PC-3 (cell line): ENCODE results near the gene GSTP1. TPM values are rescaled to one million over a fixed set of nuclear protein-coding genes. Genes with fewer than 3 reads are reported as not detected.

Experiments
- ATAC-seq: fragments of 200-7000 bp; cut with Tn5 transposase; 2 replicates; pipeline ENCODE4 v1.9.1; 2020; ENCODE audit warnings: mild to moderate bottlenecking, moderate library complexity
- BruUV-seq: library from RNA; stranded (reverse); fragments of 400-500 nt; replicated peaks from 2 replicates; lab custom pipeline; 2021; lab: Mats Ljungman, UMichigan
- CTCF ChIA-PET: fragments of 300-600 bp; sonication (Branson Sonifier 250); formaldehyde crosslinking; loops from one replicate; lab custom pipeline; 2022; ENCODE audit warnings: antibody characterized with exemption; lab: Charles Lee
- POLR2A ChIA-PET: fragments of 300-600 bp; sonication (Branson Sonifier 250); formaldehyde crosslinking; loops from one replicate; lab custom pipeline; 2022; ENCODE audit warnings: antibody characterized with exemption; ENCODE audit not compliant: unreplicated experiment; lab: Charles Lee
- DNase-seq: peaks from one replicate; pipeline ENCODE4 v3.0.0-alpha.2; 2015
- H2AFZ ChIP-seq: fragments of 300-600 bp; sonication (generic); 2 replicates; pipeline ENCODE4 v1.6.0; 2016; ENCODE audit warnings: antibody characterized with exemption, low read length
- H3F3A ChIP-seq: fragments of 300-600 bp; sonication (generic); one replicate; pipeline ENCODE4 v1.6.0; 2017; ENCODE audit warnings: antibody characterized with exemption, low read length, control low read depth, mild to moderate bottlenecking; ENCODE audit not compliant: unreplicated experiment
- H3K27ac ChIP-seq: fragments of 300-600 bp; sonication (generic); 2 replicates; pipeline ENCODE4 v1.5.1; 2016; ENCODE audit warnings: mild to moderate bottlenecking, low read length
- H3K27me3 ChIP-seq: fragments of 300-600 bp; sonication (generic); 2 replicates; pipeline ENCODE4 v1.6.1; 2016; ENCODE audit warnings: low read length, mixed read lengths
- H3K36me3 ChIP-seq: fragments of 300-600 bp; sonication (generic); 2 replicates; pipeline ENCODE4 v1.6.1; 2016; ENCODE audit warnings: low read depth, mixed run types, low read length, mixed read lengths
- H3K4me1 ChIP-seq: fragments of 300-600 bp; sonication (generic); 2 replicates; pipeline ENCODE4 v1.5.1; 2016; ENCODE audit warnings: low read length; ENCODE audit not compliant: insufficient read depth
- H3K4me2 ChIP-seq: fragments of 300-600 bp; sonication (generic); 2 replicates; pipeline ENCODE4 v1.6.0; 2016; ENCODE audit warnings: low read length
- H3K4me3 ChIP-seq: fragments of 300-600 bp; sonication (generic); 2 replicates; pipeline ENCODE4 v1.5.1; 2016; ENCODE audit warnings: mild to moderate bottlenecking, low read length, mixed read lengths
- H3K79me2 ChIP-seq: fragments of 300-600 bp; sonication (generic); 2 replicates; pipeline ENCODE4 v1.6.1; 2017; ENCODE audit warnings: low read length, mixed read lengths
- H3K9ac ChIP-seq: fragments of 300-600 bp; sonication (generic); 2 replicates; pipeline ENCODE4 v1.6.0; 2016; ENCODE audit warnings: mild to moderate bottlenecking, low read length
- H3K9me2 ChIP-seq: fragments of 300-600 bp; sonication (generic); replicated peaks from 2 replicates; pipeline ENCODE4 v1.6.1; 2016; ENCODE audit warnings: mixed run types, low read length, mixed read lengths
- H3K9me3 ChIP-seq: fragments of 300-600 bp; sonication (generic); 2 replicates; pipeline ENCODE4 v1.6.1; 2016; ENCODE audit warnings: low read length, mixed read lengths
- H4K20me1 ChIP-seq: fragments of 300-600 bp; sonication (generic); 2 replicates; pipeline ENCODE4 v1.6.1; 2016; ENCODE audit warnings: low read length, mixed read lengths
- CTCF ChIP-seq: fragments of 300-600 bp; sonication (generic); conservative IDR thresholded peaks from 2 replicates; pipeline ENCODE4 v1.5.1; 2017; ENCODE audit warnings: antibody characterized with exemption, low read depth, mild to moderate bottlenecking, low read length
- EZH2 ChIP-seq: fragments of 300-600 bp; sonication (generic); IDR thresholded peaks from one replicate; pipeline ENCODE4 v1.6.1; 2017; ENCODE audit warnings: antibody characterized with exemption, mild to moderate bottlenecking, low read length; ENCODE audit not compliant: unreplicated experiment
- EZH2phosphoT487 ChIP-seq: fragments of 300-600 bp; sonication (generic); IDR thresholded peaks from 2 replicates; pipeline ENCODE4 v1.6.1; 2018; ENCODE audit warnings: mild to moderate bottlenecking, antibody characterized with exemption, low read length, borderline replicate concordance
- intact Hi-C: fragments of 100-400 bp; cut with micrococcal nuclease; formaldehyde crosslinking; loops from 2 replicates; pipeline ENCODE4 v1.9.0; 2023
- total RNA-seq: library from RNA; depleted of rRNA; stranded (reverse); fragments of >200 nt; gene quantifications from 2 replicates; pipeline ENCODE4 v1.2.3, GENCODE V29; 2014

GSTP1 gene
- total RNA-seq, 1 experiment from 2014 or later = 1,154 TPM

GRCh38 chr11:67628710-67629385 lies 45.2 kb downstream of the GSTP1 start:
- no peak for TF ChIP-seq EZH2
- no peak for TF ChIP-seq CTCF
- no peak for TF ChIP-seq EZH2phosphoT487
- H3K4me3 ChIP-seq = peak overlapping the region; percentile 75
- CTCF ChIA-PET = interaction anchor here (1.0 to 2.9 kb wide), 4 partner anchors 12 to 30 kb away, joined by 3 to 32 read pairs (median 6); no protein-coding TSS in a partner anchor
- DNase-seq (no peak), ATAC-seq (no peak)
- H3K4me2 ChIP-seq = peak overlapping the region; percentile 98
- POLR2A ChIA-PET = no interaction called here
- peaks cover 18% of the 10 kb centered on the region for H3K4me1 ChIP-seq
- no peaks in the 10 kb centered on the region for H3K9me2 ChIP-seq
- H3K79me2 ChIP-seq = no peaks in the 10 kb centered on the region
- H4K20me1 ChIP-seq = no peaks in the 10 kb centered on the region
- no peaks in the 10 kb centered on the region for H3K27me3 ChIP-seq
- peak overlapping the region; percentile 93; the same call in 1 of the 2 replicates for H2AFZ ChIP-seq
- peak overlapping the region; percentile 75; the same call in 1 of the 2 replicates for H3K9ac ChIP-seq
- H3K36me3 ChIP-seq = no peaks in the 10 kb centered on the region
- H3K27ac ChIP-seq = no peak overlapping the region
- no peaks in the 10 kb centered on the region for H3K9me3 ChIP-seq
- no peaks in the 10 kb centered on the region for H3F3A ChIP-seq
- intact Hi-C loops = no loop called here
- TSS peak; percentile 43 for BruUV-seq

DNA sequence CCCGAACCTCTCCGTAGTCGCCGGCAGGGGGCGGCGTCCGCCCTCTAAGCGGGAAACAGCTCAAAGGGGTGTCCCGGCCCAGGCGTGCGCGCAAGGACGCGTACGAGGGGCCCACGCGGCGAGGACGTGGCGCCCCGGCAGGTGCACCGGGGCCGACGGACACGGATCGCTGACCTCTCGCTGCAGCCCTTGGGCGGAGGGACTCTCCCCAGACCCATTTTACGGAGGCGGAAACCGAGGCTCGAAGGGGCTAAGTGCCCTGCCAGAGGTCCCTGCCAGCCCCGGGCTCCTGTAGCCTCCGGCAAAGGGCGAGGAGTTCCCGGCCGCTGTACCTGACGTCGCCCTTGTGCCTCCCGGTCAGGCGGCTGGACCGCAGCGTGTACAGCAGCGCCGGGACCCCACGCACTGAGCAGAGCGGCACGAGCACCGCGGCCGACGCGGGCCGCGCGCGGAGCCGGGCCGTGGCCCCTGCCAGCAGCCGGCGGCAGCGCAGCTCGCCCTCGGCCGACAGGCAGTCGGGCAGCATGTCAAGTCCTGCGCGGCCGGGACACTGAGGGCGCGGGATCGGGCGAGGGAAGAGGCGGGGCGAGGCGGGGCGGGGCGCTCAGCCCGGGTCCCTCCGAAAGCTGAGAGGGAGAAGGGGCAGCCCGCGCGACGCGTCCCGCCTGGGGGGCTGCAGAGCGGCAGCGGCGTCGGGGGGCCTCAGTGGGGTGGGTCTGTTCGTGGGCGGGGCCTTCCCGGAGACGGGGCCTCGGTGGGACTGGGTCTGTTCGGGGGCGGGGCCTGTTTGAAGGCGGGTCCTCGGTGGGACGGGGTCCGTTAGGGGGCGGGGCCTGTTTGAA lies 46.0 kb downstream of the GSTP1 start, which contains the start of gene NUDT8:
Gene NUDT8, minus strand, starts transcription at position 552 of the 842 bp plus-strand sequence. Its CDS starts 26 bp downstream, at position 526.
- H4K20me1 ChIP-seq = no peaks in the 10 kb centered on the region
- peak within 1 kb of the TSS; percentile 92 for H3K4me3 ChIP-seq
- ChIA-PET POLR2A (interaction anchor here (0.6 to 0.9 kb wide), 2 partner anchors 28 to 228 kb away, joined by 5 to 8 read pairs; partner anchors contain the start of gene PPP1CA), CTCF (interaction anchor here (0.7 to 2.9 kb wide), 6 partner anchors 11 to 387 kb away, joined by 3 to 32 read pairs (median 4); no protein-coding TSS in a partner anchor)
- peaks cover 18% of the 10 kb centered on the region for H3K4me1 ChIP-seq
- H3K9me2 ChIP-seq = no peaks in the 10 kb centered on the region
- H3K9me3 ChIP-seq = no peaks in the 10 kb centered on the region
- no peaks in the 10 kb centered on the region for H3K27me3 ChIP-seq
- TF ChIP-seq CTCF (peak; percentile 97), EZH2phosphoT487 (peak; percentile 59; the same call in 1 of the 2 replicates), EZH2 (no peak)
- H3K79me2 ChIP-seq = no peaks in the 10 kb centered on the region
- BruUV-seq = no TSS peak
- DNase-seq (peak; percentile 93), ATAC-seq (peak; percentile 69)
- peak within 1 kb of the TSS; percentile 98 for H3K4me2 ChIP-seq
- H2AFZ ChIP-seq = peak within 1 kb of the TSS; percentile 93
- no peaks in the 10 kb centered on the region for H3F3A ChIP-seq
- peak within 1 kb of the TSS; percentile 76 for H3K9ac ChIP-seq
- no peaks in the 10 kb centered on the region for H3K36me3 ChIP-seq
- peak within 1 kb of the TSS; percentile 56 for H3K27ac ChIP-seq
- intact Hi-C loops = loop anchor here (1.0 kb wide), 1 partner anchor 30 kb away; no protein-coding TSS in a partner anchor
